NT2/D1 (cell line): ENCODE results near the gene EIF4E.

ENCODE experiments used
- YY1 ChIP-seq: IDR thresholded peaks from 2 replicates; pipeline ENCODE4 v1.6.1; 2011; ENCODE audit not compliant: insufficient read length, insufficient read depth
- ZNF274 ChIP-seq: IDR thresholded peaks from 2 replicates; pipeline ENCODE4 v1.6.1; 2011; ENCODE audit warnings: mild to moderate bottlenecking, low read depth, low read length

GRCh38 chr4:98955229-98955628 lies 26.3 kb upstream of the EIF4E start:
- TF ChIP-seq ZNF274 (no peak), YY1 (no peak)
